MM.1S (cell line): ENCODE data around the gene FYTTD1.

Experiments
- DNase-seq: peaks from one replicate; pipeline ENCODE4 v3.0.0-alpha.2; 2015
- H2AFZ ChIP-seq: fragments of 300-600 bp; sonication (generic); 2 replicates; pipeline ENCODE4 v1.6.0; 2016; ENCODE audit warnings: antibody characterized with exemption, low read length
- H3F3A ChIP-seq: fragments of 300-600 bp; sonication (generic); 2 replicates; pipeline ENCODE4 v1.6.1; 2016; ENCODE audit warnings: mild to moderate bottlenecking, antibody characterized with exemption, low read length, moderate library complexity, mixed read lengths; ENCODE audit not compliant: insufficient read depth
- H3K27ac ChIP-seq: fragments of 300-600 bp; sonication (generic); 2 replicates; pipeline ENCODE4 v1.5.1; 2016; ENCODE audit warnings: mild to moderate bottlenecking, low read length
- H3K27me3 ChIP-seq: fragments of 300-600 bp; sonication (generic); replicated peaks from 2 replicates; pipeline ENCODE4 v1.6.0; 2016; ENCODE audit warnings: low read length; ENCODE audit not compliant: insufficient read depth
- H3K36me3 ChIP-seq: fragments of 300-600 bp; sonication (generic); replicated peaks from 2 replicates; pipeline ENCODE4 v1.6.1; 2016; ENCODE audit warnings: mild to moderate bottlenecking, low read length, mixed read lengths; ENCODE audit not compliant: insufficient read depth
- H3K4me1 ChIP-seq: fragments of 300-600 bp; sonication (generic); 2 replicates; pipeline ENCODE4 v1.6.1; 2016; ENCODE audit warnings: low read length, mixed read lengths
- H3K4me2 ChIP-seq: fragments of 300-600 bp; sonication (generic); 2 replicates; pipeline ENCODE4 v1.6.0; 2016; ENCODE audit warnings: low read depth, low read length
- H3K4me3 ChIP-seq: fragments of 300-600 bp; sonication (generic); 2 replicates; pipeline ENCODE4 v1.5.1; 2016; ENCODE audit warnings: low read length, mixed read lengths
- H3K79me2 ChIP-seq: fragments of 300-600 bp; sonication (generic); 2 replicates; pipeline ENCODE4 v1.6.1; 2016; ENCODE audit warnings: mixed run types, low read length, mixed read lengths
- H3K9ac ChIP-seq: fragments of 300-600 bp; sonication (generic); 2 replicates; pipeline ENCODE4 v1.6.1; 2016; ENCODE audit warnings: low read length, mixed read lengths
- H3K9me2 ChIP-seq: fragments of 300-600 bp; sonication (generic); replicated peaks from 2 replicates; pipeline ENCODE4 v1.6.1; 2016; ENCODE audit warnings: mild to moderate bottlenecking, low read length, mixed read lengths; ENCODE audit not compliant: insufficient read depth
- H3K9me3 ChIP-seq: fragments of 300-600 bp; sonication (generic); replicated peaks from 2 replicates; pipeline ENCODE4 v1.6.1; 2016; ENCODE audit warnings: mild to moderate bottlenecking, low read length, mixed read lengths; ENCODE audit not compliant: insufficient read depth
- H4K20me1 ChIP-seq: fragments of 300-600 bp; sonication (generic); 2 replicates; pipeline ENCODE4 v1.6.1; 2016; ENCODE audit warnings: mild to moderate bottlenecking, low read length, moderate library complexity, mixed read lengths; ENCODE audit not compliant: insufficient read depth
- CTCF ChIP-seq: fragments of 300-600 bp; sonication (generic); IDR thresholded peaks from 2 replicates; pipeline ENCODE4 v1.5.1; 2016; ENCODE audit warnings: antibody characterized with exemption, low read length, mixed read lengths
- EZH2 ChIP-seq: fragments of 300-600 bp; sonication (generic); optimal IDR thresholded peaks from 2 replicates; pipeline ENCODE3; 2017; ENCODE audit warnings: low read depth, mild to moderate bottlenecking, antibody characterized with exemption, low read length, mixed read lengths
- EZH2phosphoT487 ChIP-seq: fragments of 300-600 bp; sonication (generic); IDR thresholded peaks from 2 replicates; pipeline ENCODE4 v1.6.1; 2018; ENCODE audit warnings: antibody characterized with exemption, low read length

FYTTD1 gene

GRCh38 chr3:197737319-197737649 lies 12.4 kb upstream of the FYTTD1 start:
- Histone ChIP-seq H3K9me3 (no peaks in the 10 kb centered on the region), H3K9ac (peak overlapping the region; percentile 100), H3K4me1 (peaks cover 35% of the 10 kb centered on the region), H3K4me2 (peak overlapping the region; percentile 92), H3F3A (peaks cover 35% of the 10 kb centered on the region), H3K4me3 (peak overlapping the region; percentile 94), H3K27me3 (no peaks in the 10 kb centered on the region), H3K9me2 (no peaks in the 10 kb centered on the region), H3K27ac (peak overlapping the region; percentile 95), H3K36me3 (peaks cover 3% of the 10 kb centered on the region; the same call in 1 of the 2 replicates), H2AFZ (peak overlapping the region; percentile 92), H3K79me2 (peaks cover 35% of the 10 kb centered on the region), H4K20me1 (peaks cover 3% of the 10 kb centered on the region; the same call in 1 of the 2 replicates)
- no peak for DNase-seq
- no peak for TF ChIP-seq EZH2
- TF ChIP-seq EZH2phosphoT487: no peak
- TF ChIP-seq CTCF: no peak

- Histone ChIP-seq H3K9ac (peak overlapping the region; percentile 100), H3F3A (peaks cover 35% of the 10 kb centered on the region), H3K79me2 (peaks cover 29% of the 10 kb centered on the region), H3K4me3 (peak overlapping the region; percentile 94), H3K27ac (peak overlapping the region; percentile 95), H4K20me1 (peaks cover 3% of the 10 kb centered on the region; the same call in 1 of the 2 replicates), H3K27me3 (no peaks in the 10 kb centered on the region), H2AFZ (peak overlapping the region; percentile 92), H3K36me3 (peaks cover 3% of the 10 kb centered on the region; the same call in 1 of the 2 replicates), H3K9me3 (no peaks in the 10 kb centered on the region), H3K4me1 (peaks cover 30% of the 10 kb centered on the region), H3K9me2 (no peaks in the 10 kb centered on the region), H3K4me2 (peak overlapping the region; percentile 92)
- no peak for DNase-seq
- TF ChIP-seq CTCF (no peak), EZH2 (no peak), EZH2phosphoT487 (no peak)
Observed at GRCh38 chr3:197737749-197738462, 11.8 kb upstream of the FYTTD1 start.

GRCh38 chr3:197742787-197743186 lies 6.9 kb upstream of the FYTTD1 start:
- no peaks in the 10 kb centered on the region for H3K79me2 ChIP-seq
- H3F3A ChIP-seq: 0 out of 2 replicates have a peak, but pooled peaks cover under 1% of the 10 kb centered on the region
- no peaks in the 10 kb centered on the region for H4K20me1 ChIP-seq
- H3K9ac ChIP-seq: no peak overlapping the region
- H3K4me1 ChIP-seq: 0 out of 2 replicates have a peak, but pooled peaks cover 3% of the 10 kb centered on the region
- DNase-seq: no peak
- no peak overlapping the region for H3K27ac ChIP-seq
- no peak overlapping the region for H2AFZ ChIP-seq
- H3K9me2 ChIP-seq: no peaks in the 10 kb centered on the region
- no peaks in the 10 kb centered on the region for H3K9me3 ChIP-seq
- H3K4me2 ChIP-seq: no peak overlapping the region
- no peak overlapping the region for H3K4me3 ChIP-seq
- H3K27me3 ChIP-seq: no peaks in the 10 kb centered on the region
- H3K36me3 ChIP-seq: no peaks in the 10 kb centered on the region
- no peak for TF ChIP-seq EZH2
- TF ChIP-seq EZH2phosphoT487: no peak
- no peak for TF ChIP-seq CTCF
